Activated CD8-positive, alpha-beta T cell treated with anti-CD3 and anti-CD28 coated beads for 36 hours (primary cell): ENCODE data around the gene SAMD4B. TPM values are rescaled to one million over a fixed set of nuclear protein-coding genes. Genes with fewer than 3 reads are reported as not detected.

Experiments used
- ATAC-seq: fragments of 200-7000 bp; cut with Tn5 transposase; one replicate; pipeline ENCODE4 v1.10.0; 2021; ENCODE audit warnings: mild to moderate bottlenecking, moderate library complexity
- CTCF ChIA-PET: fragments of 350-600 bp; sonication (Branson Sonifier 250); formaldehyde crosslinking; loops from one replicate; lab custom pipeline; 2021; ENCODE audit warnings: antibody characterized with exemption; lab: Charles Lee
- POLR2A ChIA-PET: fragments of 350-600 bp; sonication (Branson Sonifier 250); formaldehyde crosslinking; loops from one replicate; lab custom pipeline; 2021; ENCODE audit warnings: antibody characterized with exemption; lab: Charles Lee
- DNase-seq: peaks from one replicate; pipeline ENCODE4 v3.0.0-alpha.2; 2020
- H3K27ac Mint-ChIP-seq: one replicate; pipeline ENCODE4 v1.8.0; 2021; ENCODE audit warnings: mild to moderate bottlenecking, mixed read lengths
- H3K27me3 Mint-ChIP-seq: one replicate; pipeline ENCODE4 v1.8.0; 2021; ENCODE audit warnings: mixed read lengths
- H3K36me3 Mint-ChIP-seq: one replicate; pipeline ENCODE4 v1.8.0; 2021; ENCODE audit warnings: low read depth, mixed read lengths
- H3K4me1 Mint-ChIP-seq: one replicate; pipeline ENCODE4 v1.8.0; 2021; ENCODE audit warnings: low read depth, mixed read lengths
- H3K4me3 Mint-ChIP-seq: one replicate; pipeline ENCODE4 v1.8.0; 2021; ENCODE audit warnings: mild to moderate bottlenecking, moderate library complexity, mixed read lengths
- H3K9me3 Mint-ChIP-seq: one replicate; pipeline ENCODE4 v1.8.0; 2021; ENCODE audit warnings: mixed read lengths
- intact Hi-C: fragments of 100-400 bp; cut with micrococcal nuclease; formaldehyde crosslinking; loops from one replicate; pipeline ENCODE4 v1.10.0; 2022
- total RNA-seq, 2 experiments: library from RNA; stranded (reverse); gene quantifications; one replicate each; pipeline ENCODE4 v1.2.3, GENCODE V29; 2021
- TF ChIP-seq, protein P1 (sequence below): fragments of 200-600 bp; IDR thresholded peaks from one replicate; pipeline ENCODE4 v1.8.0; 2022; ENCODE audit warnings: antibody characterized with exemption, mild to moderate bottlenecking

The SAMD4B gene
- total RNA-seq, 2 experiments from 2014 or later: 35.5 to 37.1 TPM

DNA sequence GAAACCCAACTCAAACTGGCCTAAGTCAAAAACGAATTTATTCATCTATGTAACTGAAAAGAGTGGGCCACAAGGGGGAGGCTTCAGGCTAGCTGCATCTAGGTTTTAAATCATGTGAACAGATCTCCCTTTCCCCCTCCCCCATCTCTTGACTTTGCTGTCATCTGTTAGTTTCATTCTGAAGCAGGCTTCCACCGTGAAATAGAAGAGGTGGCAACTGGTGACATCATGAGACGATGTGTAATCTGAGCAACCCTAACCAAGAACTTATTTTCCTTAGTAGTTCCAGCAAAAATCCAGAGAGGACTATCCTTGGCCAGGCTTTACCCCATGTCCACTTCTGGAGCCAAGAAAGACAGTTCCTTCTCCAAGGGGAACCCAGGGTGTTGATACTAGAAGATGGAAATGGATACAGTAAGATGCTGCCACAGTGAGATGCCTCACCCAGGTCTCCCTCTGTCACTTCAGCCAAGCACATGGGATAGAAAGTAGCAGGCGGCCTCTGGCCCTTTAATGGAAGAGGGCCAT lies 9.4 kb downstream of the SAMD4B start:
- Mint-ChIP-seq H3K9me3 (no peaks in the 10 kb centered on the region), H3K27me3 (no peaks in the 10 kb centered on the region), H3K36me3 (peaks cover 38% of the 10 kb centered on the region), H3K4me1 (peaks cover 43% of the 10 kb centered on the region), H3K4me3 (no peak overlapping the region), H3K27ac (peak overlapping the region; percentile 87)
- POLR2A ChIA-PET: interaction anchor here (1.1 to 1.6 kb wide), 2 partner anchors 9 to 16 kb away, joined by 3 to 5 read pairs; partner anchors contain the start of genes GMFG and SAMD4B
- TF ChIP-seq, protein P1, sequence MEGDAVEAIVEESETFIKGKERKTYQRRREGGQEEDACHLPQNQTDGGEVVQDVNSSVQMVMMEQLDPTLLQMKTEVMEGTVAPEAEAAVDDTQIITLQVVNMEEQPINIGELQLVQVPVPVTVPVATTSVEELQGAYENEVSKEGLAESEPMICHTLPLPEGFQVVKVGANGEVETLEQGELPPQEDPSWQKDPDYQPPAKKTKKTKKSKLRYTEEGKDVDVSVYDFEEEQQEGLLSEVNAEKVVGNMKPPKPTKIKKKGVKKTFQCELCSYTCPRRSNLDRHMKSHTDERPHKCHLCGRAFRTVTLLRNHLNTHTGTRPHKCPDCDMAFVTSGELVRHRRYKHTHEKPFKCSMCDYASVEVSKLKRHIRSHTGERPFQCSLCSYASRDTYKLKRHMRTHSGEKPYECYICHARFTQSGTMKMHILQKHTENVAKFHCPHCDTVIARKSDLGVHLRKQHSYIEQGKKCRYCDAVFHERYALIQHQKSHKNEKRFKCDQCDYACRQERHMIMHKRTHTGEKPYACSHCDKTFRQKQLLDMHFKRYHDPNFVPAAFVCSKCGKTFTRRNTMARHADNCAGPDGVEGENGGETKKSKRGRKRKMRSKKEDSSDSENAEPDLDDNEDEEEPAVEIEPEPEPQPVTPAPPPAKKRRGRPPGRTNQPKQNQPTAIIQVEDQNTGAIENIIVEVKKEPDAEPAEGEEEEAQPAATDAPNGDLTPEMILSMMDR: peak; percentile 2
- peak; percentile 96 for ATAC-seq
- DNase-seq: peak; percentile 81
- intact Hi-C loops: loop anchor here (2.0 kb wide), 1 partner anchor 39 kb away; the partner anchor contains the start of genes MED29 and PAF1
- CTCF ChIA-PET: interaction anchor here (2.7 to 3.1 kb wide), 2 partner anchors 10 to 60 kb away, joined by 13 to 15 read pairs; partner anchors contain the start of genes PLEKHG2 and SAMD4B

- ATAC-seq (no peak), DNase-seq (no peak)
- Mint-ChIP-seq H3K27ac (peak overlapping the region; percentile 87), H3K4me3 (no peak overlapping the region), H3K36me3 (peaks cover 46% of the 10 kb centered on the region), H3K4me1 (peaks cover 36% of the 10 kb centered on the region), H3K27me3 (no peaks in the 10 kb centered on the region), H3K9me3 (no peaks in the 10 kb centered on the region)
- TF ChIP-seq, protein P1: no peak
- ChIA-PET CTCF (interaction anchor here (0.6 kb wide), 1 partner anchor 718 kb away, joined by 3 read pairs; no protein-coding TSS in a partner anchor), POLR2A (interaction anchor here (1.5 to 3.0 kb wide), 2 partner anchors 10 to 83 kb away, joined by 5 to 7 read pairs; partner anchors contain the start of genes RPS16 and SAMD4B)
- intact Hi-C loops: no loop called here
Observed at GRCh38 chr19:39352381-39353255, 10.4 kb downstream of the SAMD4B start.

DNA sequence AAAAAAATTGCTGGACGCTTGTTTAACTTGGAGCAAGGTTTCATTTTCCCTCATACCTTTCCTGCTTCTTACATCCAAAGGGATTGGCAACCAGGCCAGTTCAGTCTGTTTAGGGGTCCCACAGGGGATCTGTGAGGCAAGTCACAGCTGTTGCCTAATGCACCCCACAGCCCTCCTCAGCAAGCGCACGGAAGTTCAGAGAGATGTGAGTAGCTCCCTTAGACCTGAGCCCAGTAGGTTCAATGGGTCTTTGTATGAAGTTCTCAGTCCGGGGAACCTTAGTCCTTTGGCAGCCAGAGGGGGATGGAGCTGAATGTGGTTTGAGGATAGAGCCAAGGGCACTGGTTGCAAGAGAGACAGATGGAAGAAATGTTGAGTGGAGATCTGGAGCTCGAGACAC lies 13.0 kb downstream of the SAMD4B start:
- Mint-ChIP-seq H3K36me3 (peaks cover 45% of the 10 kb centered on the region), H3K27ac (no peak overlapping the region), H3K4me1 (peaks cover 21% of the 10 kb centered on the region), H3K27me3 (no peaks in the 10 kb centered on the region), H3K9me3 (no peaks in the 10 kb centered on the region), H3K4me3 (no peak overlapping the region)
- ChIA-PET POLR2A (interaction anchor here (0.9 to 1.2 kb wide), 2 partner anchors 33 to 80 kb away, joined by 4 read pairs; partner anchors contain the start of gene RPS16), CTCF (interaction anchor here (1.1 to 1.3 kb wide), 2 partner anchors 11 to 34 kb away, joined by 3 to 4 read pairs; no protein-coding TSS in a partner anchor)
- no peak for ATAC-seq
- no peak for DNase-seq
- intact Hi-C loops: no loop called here
- TF ChIP-seq, protein P1: no peak

- DNase-seq (no peak), ATAC-seq (no peak)
- CTCF ChIA-PET: interaction anchor here (0.8 to 1.3 kb wide), 2 partner anchors 13 to 33 kb away, joined by 3 to 4 read pairs; no protein-coding TSS in a partner anchor
- TF ChIP-seq, protein P1: no peak
- peaks cover 19% of the 10 kb centered on the region for H3K4me1 Mint-ChIP-seq
- H3K9me3 Mint-ChIP-seq: no peaks in the 10 kb centered on the region
- H3K4me3 Mint-ChIP-seq: no peak overlapping the region
- no peak overlapping the region for H3K27ac Mint-ChIP-seq
- H3K36me3 Mint-ChIP-seq: peaks cover 50% of the 10 kb centered on the region
- intact Hi-C loops: no loop called here
- no peaks in the 10 kb centered on the region for H3K27me3 Mint-ChIP-seq
- POLR2A ChIA-PET: interaction anchor here (0.9 to 1.2 kb wide), 2 partner anchors 32 to 80 kb away, joined by 4 read pairs; partner anchors contain the start of gene RPS16
Observed at GRCh38 chr19:39356073-39356472, 13.9 kb downstream of the SAMD4B start.
